Gastrocnemius medialis (tissue), 4 donors: ENCODE results near the gene SLC22A17. TPM values are rescaled to one million over a fixed set of nuclear protein-coding genes. Genes with fewer than 3 reads are reported as not detected.

Experiments used
- ATAC-seq, 2 donors: fragments of 150-250 bp; one replicate each; pipeline ENCODE4 v1.9.1; 2016
- DNase-seq, 2 donors: peaks; one replicate each; pipeline ENCODE4 v3.0.0-alpha.2; 2019
- H3K27ac ChIP-seq, 4 donors: fragments of 200-600 bp; sonication (generic); 1 replicate in 1 of 4; 2 replicates in 3 of 4; pipeline ENCODE4 v1.5.1; 2016 to 2018; ENCODE audit warnings: mild to moderate bottlenecking in 2 of 4, moderate library complexity in 1 of 4
- H3K27me3 ChIP-seq, 3 donors: fragments of 200-600 bp; sonication (generic) in 2 of 3; 1 replicate in 1 of 3; 2 replicates in 2 of 3; pipeline versions ENCODE4 v1.5.1 to v1.6.0; 2016 to 2019; ENCODE audit warnings: mild to moderate bottlenecking in 1 of 3, moderate library complexity in 1 of 3
- H3K36me3 ChIP-seq, 2 donors: fragments of 200-600 bp; sonication (generic) in 1 of 2; one replicate each; pipeline ENCODE4 v1.5.1; 2017 to 2018
- H3K4me1 ChIP-seq, 2 donors: fragments of 200-600 bp; sonication (generic) in 1 of 2; one replicate each; pipeline ENCODE4 v1.5.1; 2016 to 2017; ENCODE audit warnings: mild to moderate bottlenecking in 2 of 2
- H3K4me3 ChIP-seq, 4 donors: fragments of 200-600 bp; sonication (generic) in 3 of 4; 1 replicate in 1 of 4; 2 replicates in 3 of 4; pipeline ENCODE4 v1.5.1; 2016 to 2019; ENCODE audit warnings: mild to moderate bottlenecking in 2 of 4
- H3K9me3 ChIP-seq, 3 donors: fragments of 200-600 bp; sonication (generic) in 2 of 3; 1 replicate in 1 of 3; 2 replicates in 2 of 3; pipeline ENCODE4 v1.5.1; 2016 to 2019
- CTCF ChIP-seq, 5 experiments: fragments of 450-650 bp in 3 of 5; fragments of 200-600 bp in 2 of 5; sonication (generic) in 2 of 5; IDR thresholded peaks in 4 of 5; conservative IDR thresholded peaks in 1 of 5; 1 replicate in 4 of 5; 2 replicates in 1 of 5; pipeline ENCODE4 v1.5.1; 2016 to 2019; ENCODE audit warnings: antibody characterized with exemption in 5 of 5, mild to moderate bottlenecking in 3 of 5, moderate library complexity in 3 of 5
- POLR2A ChIP-seq, 2 donors: fragments of 450-650 bp; IDR thresholded peaks; one replicate each; pipeline ENCODE4 v1.6.1; 2017; ENCODE audit warnings: antibody characterized with exemption in 2 of 2, mild to moderate bottlenecking in 2 of 2, moderate library complexity in 2 of 2
- in situ Hi-C, 4 donors: fragments of 200-750 bp; cut with MboI; loops; one replicate each; pipeline versions ENCODE4 v1.15.0 to v1.8.0; 2017; ENCODE audit warnings: low sequenced_read_pairs in 4 of 4
- intact Hi-C: fragments of 100-400 bp; cut with DNase I; formaldehyde crosslinking; loops from one replicate; pipeline ENCODE4 v1.15.1; 2023; ENCODE audit warnings: low total_unique reads
- total RNA-seq, 4 donors: library from RNA; depleted of rRNA; stranded (reverse); fragments of >200 nt; gene quantifications; one replicate each; pipeline versions ENCODE4 v1.1.0 to v1.2.3, GENCODE V29; 2016

The SLC22A17 gene
- total RNA-seq, 4 donors from 2014 or later, result 0.68 to 2.7 (median 1.4) TPM

DNA sequence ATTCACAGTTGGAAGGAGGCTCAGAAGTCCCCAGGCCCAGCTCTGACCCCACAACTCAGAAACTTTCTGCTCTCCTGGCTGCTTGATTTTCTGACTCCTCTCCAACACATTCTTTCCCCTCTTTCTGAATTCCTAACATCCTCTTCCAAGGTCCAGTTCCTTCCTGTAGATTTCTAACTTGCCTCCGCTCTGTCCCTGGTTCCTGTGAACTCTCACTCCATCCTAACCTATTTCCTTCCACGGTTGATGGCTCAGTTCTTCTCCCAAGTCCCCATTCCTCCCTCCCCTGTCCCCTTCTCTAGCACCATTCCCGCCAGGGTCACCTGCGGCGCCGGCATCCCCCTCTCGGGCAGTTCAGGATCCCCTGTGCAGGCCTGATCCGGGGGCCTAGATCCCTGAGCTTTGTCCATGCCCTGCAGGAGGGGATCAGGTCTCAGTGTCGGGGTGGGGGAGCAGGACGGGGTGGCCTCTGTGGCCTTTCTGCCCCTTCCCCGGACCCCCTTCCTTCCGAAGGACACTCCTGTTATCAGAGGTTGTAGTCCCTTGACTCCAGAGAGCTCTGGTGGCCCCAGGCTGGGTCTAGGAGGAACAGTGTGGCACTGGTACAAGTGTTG, 6.0 kb upstream of the SLC22A17 start:
- no peak for ATAC-seq

GRCh38 chr14:23358042-23358441, 5.4 kb upstream of the SLC22A17 start:
- in situ Hi-C loops, result no loop called here
- Histone ChIP-seq H3K27me3 (peaks cover 5 to 11% (median 6%) of the 10 kb centered on the region in 3 donors), H3K9me3 (no peaks in the 10 kb centered on the region), H3K27ac (no peak overlapping the region), H3K4me3 (no peak overlapping the region), H3K4me1 (peaks cover 0 to 1% of the 10 kb centered on the region in 2 donors), H3K36me3 (no peaks in the 10 kb centered on the region)
- ATAC-seq, result no peak
- intact Hi-C loops, result no loop called here
- no peak for DNase-seq
- TF ChIP-seq POLR2A (IDR thresholded peaks at IDR 0.05), result no peak
- TF ChIP-seq CTCF (IDR thresholded peaks at IDR 0.05 in 4 of 5, conservative IDR thresholded peaks at IDR 0.05 in 1 of 5), result no peak

More for the DNA sequence above, 6.0 kb upstream of the SLC22A17 start:
- intact Hi-C loops, result no loop called here
- Histone ChIP-seq H3K4me3 (no peak overlapping the region), H3K27me3 (peaks cover 0 to 10% (median 3%) of the 10 kb centered on the region in 3 donors), H3K27ac (no peak overlapping the region), H3K9me3 (no peaks in the 10 kb centered on the region), H3K4me1 (no peaks in the 10 kb centered on the region), H3K36me3 (no peaks in the 10 kb centered on the region)
- in situ Hi-C loops, result no loop called here
- TF ChIP-seq CTCF (IDR thresholded peaks at IDR 0.05 in 4 of 5, conservative IDR thresholded peaks at IDR 0.05 in 1 of 5) (no peak), POLR2A (IDR thresholded peaks at IDR 0.05) (no peak)
- DNase-seq, result no peak

DNA sequence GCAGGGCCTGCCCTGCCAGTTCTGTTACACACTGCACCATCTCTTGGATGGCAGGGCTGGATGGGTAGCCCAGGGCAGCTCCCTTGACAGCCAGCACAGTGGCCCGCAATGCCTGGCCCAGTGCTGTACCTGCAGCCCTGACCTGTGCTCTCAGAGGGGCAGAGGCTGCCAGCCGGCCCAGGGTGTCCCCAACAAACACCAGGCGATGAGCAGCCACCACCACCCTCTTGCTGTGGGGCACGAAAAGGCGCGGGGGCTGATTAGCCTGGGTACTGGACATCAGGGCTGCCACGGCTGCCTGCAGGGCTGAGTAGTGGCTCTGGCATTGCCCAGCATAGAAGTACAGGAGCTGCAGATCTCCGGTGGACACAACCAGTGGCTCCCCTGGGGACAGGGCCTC, 4.6 kb upstream of the SLC22A17 start:
- Histone ChIP-seq H3K27ac (no peak overlapping the region), H3K9me3 (no peaks in the 10 kb centered on the region), H3K4me3 (no peak overlapping the region), H3K36me3 (no peaks in the 10 kb centered on the region), H3K4me1 (peaks cover 0 to 9% of the 10 kb centered on the region in 2 donors), H3K27me3 (peaks cover 11 to 14% (median 13%) of the 10 kb centered on the region in 3 donors)
- ATAC-seq (no peak), DNase-seq (no peak)
- TF ChIP-seq CTCF (IDR thresholded peaks at IDR 0.05 in 4 of 5, conservative IDR thresholded peaks at IDR 0.05 in 1 of 5) (no peak), POLR2A (IDR thresholded peaks at IDR 0.05) (no peak)
- in situ Hi-C loops (no loop called here), intact Hi-C loops (no loop called here)

GRCh38 chr14:23356662-23357061, 4.0 kb upstream of the SLC22A17 start:
- Histone ChIP-seq H3K4me1 (peaks cover 0 to 15% of the 10 kb centered on the region in 2 donors), H3K9me3 (no peaks in the 10 kb centered on the region), H3K27ac (no peak overlapping the region), H3K36me3 (no peaks in the 10 kb centered on the region), H3K27me3 (peaks cover 17 to 20% (median 19%) of the 10 kb centered on the region in 3 donors), H3K4me3 (no peak overlapping the region)
- DNase-seq, result no peak
- in situ Hi-C loops (no loop called here), intact Hi-C loops (no loop called here)
- TF ChIP-seq CTCF (IDR thresholded peaks at IDR 0.05 in 4 of 5, conservative IDR thresholded peaks at IDR 0.05 in 1 of 5) (no peak), POLR2A (IDR thresholded peaks at IDR 0.05) (no peak)
- no peak for ATAC-seq
